ENCODE measurements around the gene FCGR3B.
"Not testable (repeated sequence)": the region's sequence is repeated elsewhere in the genome, so short reads cannot be mapped to it uniquely, and the experiment has no call there.

Gene FCGR3B

GRCh38 chr1:161631076-161631475 lies at the start of gene FCGR3B:
FCGR3B (minus strand) TSS chr1:161631176; CDS start chr1:161631094, 82 bp downstream.
- DNase-seq (ENCODE audit: low read depth) = no peak

GRCh38 chr1:161678500-161678899 lies 47.5 kb upstream of the FCGR3B start:
- DNase-seq (ENCODE audit: low read depth) = no peak

- DNase-seq (ENCODE audit: low read depth) = no peak
These were observed 46.1 kb upstream of the FCGR3B start for GRCh38 chr1:161676958-161677689.

DNA sequence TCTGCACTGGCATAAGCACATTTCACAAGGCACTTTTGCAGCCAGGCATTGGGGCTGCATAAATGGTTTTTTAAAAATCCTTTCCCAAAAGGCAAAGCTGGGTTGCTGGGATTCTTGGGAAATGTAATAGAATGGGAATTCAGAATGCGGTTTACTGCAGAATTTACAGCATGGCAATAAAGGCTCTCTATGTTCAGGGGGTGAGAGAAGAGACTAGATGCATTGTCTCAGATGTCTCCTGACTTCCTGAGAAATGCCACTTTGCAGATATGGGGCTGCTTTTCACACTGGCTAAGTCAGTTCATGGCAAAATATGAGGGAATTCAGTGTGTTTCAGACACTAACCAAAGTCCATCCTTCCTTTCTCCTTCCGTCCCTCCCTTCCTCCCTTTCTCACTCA lies 45.5 kb upstream of the FCGR3B start:
- no peak for DNase-seq (ENCODE audit: low read depth)

- DNase-seq (ENCODE audit: low read depth) = not testable (repeated sequence)
These were observed 43.9 kb upstream of the FCGR3B start for GRCh38 chr1:161674908-161675307.

GRCh38 chr1:161674447-161674846 lies 43.5 kb upstream of the FCGR3B start:
- not testable (repeated sequence) for DNase-seq (ENCODE audit: low read depth)

- not testable (repeated sequence) for DNase-seq (ENCODE audit: low read depth)
These were observed 42.5 kb upstream of the FCGR3B start for GRCh38 chr1:161673437-161673836.

DNA sequence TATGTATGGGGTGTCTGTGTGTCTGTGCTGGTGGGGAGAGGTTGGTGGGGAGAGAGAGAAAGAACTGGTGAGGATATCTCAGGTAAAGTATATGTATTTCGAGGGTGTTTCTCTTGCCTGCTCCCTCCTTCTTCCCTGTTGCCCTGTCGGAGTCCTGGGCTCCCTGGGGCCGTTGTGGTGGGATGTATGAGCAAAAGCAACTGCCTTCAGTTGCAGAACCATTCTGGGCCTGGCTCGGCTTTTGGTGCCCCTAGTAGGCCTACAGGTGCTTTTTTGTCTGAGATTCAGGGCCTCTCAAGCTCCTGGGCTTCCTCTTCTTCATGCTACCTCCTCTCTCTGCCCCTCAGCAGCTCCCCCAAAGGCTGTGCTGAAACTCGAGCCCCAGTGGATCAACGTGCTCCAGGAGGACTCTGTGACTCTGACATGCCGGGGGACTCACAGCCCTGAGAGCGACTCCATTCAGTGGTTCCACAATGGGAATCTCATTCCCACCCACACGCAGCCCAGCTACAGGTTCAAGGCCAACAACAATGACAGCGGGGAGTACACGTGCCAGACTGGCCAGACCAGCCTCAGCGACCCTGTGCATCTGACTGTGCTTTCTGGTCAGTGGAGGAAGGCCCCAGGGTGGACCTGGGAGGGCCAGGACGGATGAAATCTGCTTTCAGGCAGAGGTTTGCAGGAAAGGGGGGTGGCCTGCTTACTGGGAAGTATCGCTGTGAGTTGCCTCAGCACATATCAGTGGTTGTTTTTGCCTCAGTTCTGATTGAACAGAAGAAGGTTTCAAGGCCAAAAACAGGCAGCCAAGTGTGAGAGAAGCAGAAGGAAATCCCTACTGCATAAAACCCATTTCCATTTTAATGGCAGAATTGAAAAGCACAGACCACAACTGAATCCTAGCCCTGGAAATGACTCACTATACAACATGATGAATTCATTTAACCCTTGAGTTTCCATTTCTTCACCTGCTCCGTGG lies 40.4 kb upstream of the FCGR3B start:
- DNase-seq (ENCODE audit: low read depth) = peak; percentile 4

DNA sequence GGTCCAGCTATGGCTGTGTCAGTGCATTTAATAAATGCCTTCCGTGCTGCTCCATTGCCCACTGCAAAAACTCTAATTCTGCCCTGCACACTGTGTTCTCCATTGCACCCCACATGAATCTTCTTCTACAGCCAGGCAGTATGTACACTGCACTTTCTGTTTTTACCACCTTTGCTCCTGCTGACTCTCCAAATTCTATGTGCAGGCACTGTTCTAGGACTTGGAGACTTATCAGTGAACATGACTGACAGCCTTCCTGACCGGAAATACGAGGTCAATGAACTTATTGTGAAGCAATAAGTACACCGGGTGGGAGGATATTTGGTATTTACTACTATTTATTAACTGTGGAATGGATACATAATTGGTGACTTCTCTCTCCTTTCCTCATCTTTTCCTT lies 33.7 kb upstream of the FCGR3B start:
- not testable (repeated sequence) for DNase-seq (ENCODE audit: low read depth)

DNA sequence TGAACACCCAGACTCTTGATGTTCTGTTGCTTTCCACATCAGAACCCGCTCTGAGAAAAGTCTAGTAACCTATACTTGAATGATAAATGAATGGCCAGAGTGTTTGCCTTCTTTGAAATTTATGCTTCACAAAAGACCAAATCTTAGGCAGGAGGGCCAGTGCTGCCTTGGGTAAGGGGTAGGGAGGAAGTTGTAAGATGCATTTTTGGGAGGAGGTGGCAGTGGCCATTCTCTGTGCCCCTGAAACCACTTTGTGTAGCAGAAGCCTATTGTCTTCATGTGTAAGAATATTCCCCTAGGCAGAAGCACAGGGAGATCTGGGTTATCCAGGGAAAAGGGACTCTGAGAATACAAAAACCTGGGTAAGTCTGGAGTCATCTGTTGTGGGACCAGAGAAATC lies 32.6 kb upstream of the FCGR3B start:
- DNase-seq (ENCODE audit: low read depth) = not testable (repeated sequence)

DNA sequence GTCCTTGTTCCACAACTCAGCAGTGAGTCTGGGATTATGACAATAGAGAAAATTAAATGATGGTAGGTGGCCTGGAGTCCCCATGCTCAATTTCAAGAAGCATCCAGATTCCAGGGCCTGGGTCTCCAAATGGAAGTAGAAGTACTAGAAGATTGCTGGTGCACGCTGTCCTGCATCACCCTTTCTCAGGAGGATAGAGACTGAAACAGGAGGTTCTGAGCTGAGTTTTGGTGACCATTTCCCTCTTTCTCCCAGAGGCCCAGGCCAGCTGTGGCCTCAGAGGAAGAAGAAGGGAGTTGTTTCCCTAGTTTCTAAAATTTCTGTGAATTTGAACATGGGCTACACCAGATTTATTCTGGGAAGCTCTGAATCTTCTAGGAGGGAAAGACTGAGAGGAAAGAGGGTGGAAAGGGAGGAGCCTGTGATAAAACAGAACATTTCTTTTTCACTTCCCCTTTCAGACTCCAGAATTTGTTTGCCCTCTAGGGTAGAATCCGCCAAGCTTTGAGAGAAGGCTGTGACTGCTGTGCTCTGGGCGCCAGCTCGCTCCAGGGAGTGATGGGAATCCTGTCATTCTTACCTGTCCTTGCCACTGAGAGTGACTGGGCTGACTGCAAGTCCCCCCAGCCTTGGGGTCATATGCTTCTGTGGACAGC lies 31.8 kb upstream of the FCGR3B start, which contains the start of gene FCGR2B:
TSS of gene FCGR2B (plus strand) at position 460 of the 656 bp plus-strand sequence. CDS start at position 559, 99 bp downstream.
- not testable (repeated sequence) for DNase-seq (ENCODE audit: low read depth)

GRCh38 chr1:161661660-161662311 lies 30.8 kb upstream of the FCGR3B start:
- not testable (repeated sequence) for DNase-seq (ENCODE audit: low read depth)

GRCh38 chr1:161658524-161658923 lies 27.5 kb upstream of the FCGR3B start:
- not testable (repeated sequence) for DNase-seq (ENCODE audit: low read depth)

- DNase-seq (ENCODE audit: low read depth) = not testable (repeated sequence)
These were observed 23.0 kb upstream of the FCGR3B start for GRCh38 chr1:161653971-161654370.

GRCh38 chr1:161653541-161653940 lies 22.6 kb upstream of the FCGR3B start:
- not testable (repeated sequence) for DNase-seq (ENCODE audit: low read depth)

DNA sequence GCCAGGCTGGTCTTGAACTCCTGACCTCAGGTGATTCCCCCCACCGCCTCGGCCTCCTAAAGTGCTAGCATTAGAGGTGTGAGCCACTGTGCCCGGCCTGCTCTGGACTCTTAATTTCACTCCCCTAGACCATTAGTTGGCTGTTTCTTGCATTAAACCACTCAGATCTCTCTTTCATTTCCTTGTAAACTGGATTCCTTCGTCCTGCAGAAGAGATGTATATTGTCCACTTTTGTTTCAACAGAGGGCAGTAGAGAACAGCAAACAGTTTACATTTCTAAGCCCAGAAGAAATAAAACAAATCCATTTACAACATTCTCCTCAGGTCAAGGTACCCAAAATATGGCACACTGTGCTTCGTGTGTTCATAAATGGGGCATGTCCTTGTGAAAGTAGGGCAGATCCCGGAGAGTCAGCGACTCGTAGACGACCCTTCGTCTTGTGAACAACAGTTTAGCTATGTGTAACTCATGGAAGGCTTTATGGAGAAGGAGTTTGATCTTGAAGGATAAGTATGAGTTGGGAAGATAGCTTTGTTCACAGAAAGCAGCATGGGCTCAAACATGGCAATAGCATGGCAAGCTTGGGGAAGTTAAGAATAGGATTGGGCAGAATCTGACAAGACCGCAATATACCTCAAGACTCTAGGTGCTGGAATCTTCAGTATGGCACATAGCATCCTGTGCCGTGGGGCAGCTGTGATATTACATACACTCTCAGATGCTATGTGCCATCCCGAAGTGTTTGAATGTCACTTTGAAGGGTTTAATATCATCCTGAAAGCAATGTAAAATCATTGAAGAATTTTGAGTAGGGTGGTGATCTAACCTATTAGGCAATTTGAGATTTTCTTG lies 16.8 kb upstream of the FCGR3B start:
- DNase-seq (ENCODE audit: low read depth) = peak; percentile 60

DNA sequence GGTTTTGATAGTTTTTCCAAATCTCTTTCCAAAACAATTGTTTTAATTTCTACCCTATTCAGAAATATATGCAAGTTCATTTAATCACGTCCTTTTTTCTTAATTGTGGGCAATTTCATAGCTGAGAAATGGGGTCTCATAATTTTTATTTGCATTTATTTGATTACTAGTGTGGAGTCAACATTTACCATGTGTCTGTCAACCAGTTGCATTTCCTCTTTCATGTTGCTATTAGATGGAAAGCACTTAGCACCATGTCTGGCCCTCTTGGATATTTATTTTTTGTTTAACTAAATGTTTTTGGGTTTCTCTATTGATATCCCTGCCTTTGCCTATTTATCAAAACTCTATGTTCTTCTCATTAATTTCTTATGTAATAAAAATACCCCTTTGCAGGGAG lies 13.9 kb upstream of the FCGR3B start:
- not testable (repeated sequence) for DNase-seq (ENCODE audit: low read depth)

- not testable (repeated sequence) for DNase-seq (ENCODE audit: low read depth)
These were observed 12.7 kb upstream of the FCGR3B start for GRCh38 chr1:161643481-161644208.

DNA sequence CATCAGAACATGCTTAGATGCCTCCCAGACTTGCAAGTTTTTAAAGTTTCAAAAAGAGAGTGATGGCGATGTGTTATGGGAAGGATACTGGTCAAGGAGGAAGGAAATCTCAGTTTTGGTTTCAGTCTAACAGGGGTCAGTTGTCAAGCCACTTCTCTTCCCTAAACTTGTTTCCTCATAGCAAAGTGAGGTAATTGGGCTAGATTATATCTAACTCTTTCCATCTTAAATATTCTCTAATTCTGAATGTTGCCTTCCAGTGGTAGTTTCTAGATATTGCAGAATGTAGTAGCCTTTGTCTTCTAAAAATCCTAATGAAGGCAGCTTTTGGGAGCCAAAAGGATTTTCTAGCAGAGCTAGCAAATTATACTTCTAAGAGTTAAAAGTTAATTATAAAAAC lies 11.7 kb upstream of the FCGR3B start:
- peak; percentile 36 for DNase-seq (ENCODE audit: low read depth)

- DNase-seq (ENCODE audit: low read depth) = not testable (repeated sequence)
These were observed 8.2 kb upstream of the FCGR3B start for GRCh38 chr1:161639203-161639602.

All from ELR (cell line).